ES-I3 (cell line): Measurements from ENCODE around the gene CACNA1C.
"Not testable (repeated sequence)": the region's sequence is repeated elsewhere in the genome, so short reads cannot be mapped to it uniquely, and the experiment has no call there.

Experiments
- H3K36me3 ChIP-seq: 2 replicates; pipeline ENCODE4 v1.6.1; 2013; ENCODE audit warnings: mild to moderate bottlenecking, low read length, control low read depth, moderate library complexity; ENCODE audit not compliant: insufficient read depth
- H3K4me1 ChIP-seq: 2 replicates; pipeline ENCODE4 v1.6.1; 2013; ENCODE audit warnings: mild to moderate bottlenecking, control low read depth, low read length; ENCODE audit not compliant: insufficient read depth
- H3K9ac ChIP-seq: 2 replicates; pipeline ENCODE4 v1.6.1; 2013; ENCODE audit warnings: low read depth, mild to moderate bottlenecking, low read length, moderate library complexity
- H3K9me3 ChIP-seq: 2 replicates; pipeline ENCODE4 v1.6.1; 2013; ENCODE audit warnings: mild to moderate bottlenecking, low read length, moderate library complexity; ENCODE audit not compliant: control insufficient read depth, insufficient read depth

CACNA1C gene

GRCh38 chr12:2680676-2681039 is 627.9 kb downstream of the CACNA1C start:
- peaks cover 9% of the 10 kb centered on the region for H3K4me1 ChIP-seq
- H3K9me3 ChIP-seq: no peaks in the 10 kb centered on the region
- no peak overlapping the region for H3K9ac ChIP-seq
- no peaks in the 10 kb centered on the region for H3K36me3 ChIP-seq

GRCh38 chr12:2681450-2682205 is 628.8 kb downstream of the CACNA1C start:
- Histone ChIP-seq H3K4me1 (peaks cover 9% of the 10 kb centered on the region), H3K9ac (no peak overlapping the region), H3K36me3 (no peaks in the 10 kb centered on the region), H3K9me3 (no peaks in the 10 kb centered on the region)

- no peaks in the 10 kb centered on the region for H3K36me3 ChIP-seq
- H3K4me1 ChIP-seq: peaks cover 9% of the 10 kb centered on the region
- no peak overlapping the region for H3K9ac ChIP-seq
- no peaks in the 10 kb centered on the region for H3K9me3 ChIP-seq
Observed at GRCh38 chr12:2682296-2683251, 629.8 kb downstream of the CACNA1C start.

GRCh38 chr12:2683283-2684025 is 630.7 kb downstream of the CACNA1C start:
- peaks cover 9% of the 10 kb centered on the region for H3K4me1 ChIP-seq
- no peaks in the 10 kb centered on the region for H3K9me3 ChIP-seq

GRCh38 chr12:2684026-2684325 is 631.2 kb downstream of the CACNA1C start:
- H3K36me3 ChIP-seq, H3K9me3 ChIP-seq, H3K4me1 ChIP-seq, H3K9ac ChIP-seq: not testable (repeated sequence)

More at GRCh38 chr12:2683283-2684025, 630.7 kb downstream of the CACNA1C start:
- H3K9ac ChIP-seq: no peak overlapping the region
- H3K36me3 ChIP-seq: no peaks in the 10 kb centered on the region

- H3K9me3 ChIP-seq, H3K4me1 ChIP-seq, H3K36me3 ChIP-seq, H3K9ac ChIP-seq: not testable (repeated sequence)
Observed at GRCh38 chr12:2685620-2686279, 633.0 kb downstream of the CACNA1C start.

GRCh38 chr12:2686280-2686646 is 633.5 kb downstream of the CACNA1C start:
- Histone ChIP-seq H3K9ac (no peak overlapping the region), H3K36me3 (no peaks in the 10 kb centered on the region), H3K4me1 (peaks cover 9% of the 10 kb centered on the region), H3K9me3 (no peaks in the 10 kb centered on the region)

GRCh38 chr12:2687058-2687457 is 634.3 kb downstream of the CACNA1C start:
- H3K4me1 ChIP-seq: peaks cover 9% of the 10 kb centered on the region
- no peaks in the 10 kb centered on the region for H3K36me3 ChIP-seq
- H3K9ac ChIP-seq: no peak overlapping the region
- H3K9me3 ChIP-seq: no peaks in the 10 kb centered on the region

- H3K9me3 ChIP-seq: no peaks in the 10 kb centered on the region
- no peak overlapping the region for H3K9ac ChIP-seq
- H3K4me1 ChIP-seq: peaks cover 9% of the 10 kb centered on the region
- H3K36me3 ChIP-seq: no peaks in the 10 kb centered on the region
Observed at GRCh38 chr12:2687726-2688125, 634.9 kb downstream of the CACNA1C start.

- Histone ChIP-seq H3K4me1 (peaks cover 9% of the 10 kb centered on the region), H3K36me3 (no peaks in the 10 kb centered on the region), H3K9me3 (no peaks in the 10 kb centered on the region), H3K9ac (no peak overlapping the region)
Observed at GRCh38 chr12:2688381-2688931, 635.7 kb downstream of the CACNA1C start.

- Histone ChIP-seq H3K36me3 (no peaks in the 10 kb centered on the region), H3K9ac (no peak overlapping the region), H3K9me3 (no peaks in the 10 kb centered on the region), H3K4me1 (peaks cover 1% of the 10 kb centered on the region)
Observed at GRCh38 chr12:2689393-2689792, 636.6 kb downstream of the CACNA1C start.

- Histone ChIP-seq H3K36me3 (no peaks in the 10 kb centered on the region), H3K9me3 (no peaks in the 10 kb centered on the region), H3K4me1 (no peaks in the 10 kb centered on the region), H3K9ac (no peak overlapping the region)
Observed at GRCh38 chr12:2689879-2690278, 637.1 kb downstream of the CACNA1C start.

GRCh38 chr12:2690348-2691005 is 637.7 kb downstream of the CACNA1C start:
- H3K9ac ChIP-seq: peak overlapping the region; percentile 91; the same call in 1 of the 2 replicates
- H3K9me3 ChIP-seq: no peaks in the 10 kb centered on the region
- no peaks in the 10 kb centered on the region for H3K36me3 ChIP-seq
- H3K4me1 ChIP-seq: no peaks in the 10 kb centered on the region
